Fibroblast of villous mesenchyme (primary cell): ENCODE measurements around the gene CDC25C. TPM values are rescaled to one million over a fixed set of nuclear protein-coding genes. Genes with fewer than 3 reads are reported as not detected.
"Not testable (repeated sequence)": the region's sequence is repeated elsewhere in the genome, so short reads cannot be mapped to it uniquely, and the experiment has no call there.

ENCODE experiments used
- DNase-seq: peaks from one replicate; pipeline ENCODE4 v3.0.0-alpha.2; 2010; ENCODE audit warnings: low read depth
- H3K4me3 ChIP-seq: 2 replicates; pipeline ENCODE4 v1.5.1; 2011; ENCODE audit warnings: low read depth, mild to moderate bottlenecking, low read length
- CTCF ChIP-seq: IDR thresholded peaks from 2 replicates; pipeline ENCODE4 v1.5.1; 2012; ENCODE audit warnings: low read depth, mild to moderate bottlenecking, low read length; ENCODE audit not compliant: insufficient read depth
- total RNA-seq: library from RNA; depleted of rRNA; stranded (reverse); fragments of >200 nt; gene quantifications from 2 replicates; pipeline ENCODE4 v1.2.3, GENCODE V29; 2012

Gene CDC25C
- total RNA-seq, 1 donor = 6.9 TPM

GRCh38 chr5:138338411-138339090, 6.9 kb upstream of the CDC25C start:
- DNase-seq = no peak
- H3K4me3 ChIP-seq = peak overlapping the region; percentile 94
- TF ChIP-seq CTCF = no peak

GRCh38 chr5:138337685-138338410, 6.2 kb upstream of the CDC25C start, which contains the start of gene FAM53C:
FAM53C (plus strand) TSS chr5:138338266; CDS start chr5:138341336, 3,070 bp downstream.
- no peak for TF ChIP-seq CTCF
- peak; percentile 95 for DNase-seq
- H3K4me3 ChIP-seq = peak within 1 kb of the TSS; percentile 94

- H3K4me3 ChIP-seq = peak overlapping the region; percentile 94
- no peak for TF ChIP-seq CTCF
- peak; percentile 88 for DNase-seq
Measured at GRCh38 chr5:138336952-138337684, 5.5 kb upstream of the CDC25C start.

GRCh38 chr5:138334867-138335447, 3.4 kb upstream of the CDC25C start:
- H3K4me3 ChIP-seq = no peak overlapping the region
- no peak for DNase-seq
- no peak for TF ChIP-seq CTCF

- no peak for DNase-seq
- peak overlapping the region; percentile 84 for H3K4me3 ChIP-seq
- no peak for TF ChIP-seq CTCF
Measured at GRCh38 chr5:138330813-138331448, 673 bp downstream of the CDC25C start.

GRCh38 chr5:138318211-138318610, 13.4 kb downstream of the CDC25C start:
- DNase-seq, H3K4me3 ChIP-seq: not testable (repeated sequence)

GRCh38 chr5:138316355-138316754, 15.2 kb downstream of the CDC25C start:
- DNase-seq = no peak
- TF ChIP-seq CTCF = no peak
- H3K4me3 ChIP-seq = no peak overlapping the region
